Peyer's patch (tissue), 4 donors: Measurements from ENCODE around the gene SLC11A1. TPM values are rescaled to one million over a fixed set of nuclear protein-coding genes. Genes with fewer than 3 reads are reported as not detected.

Source experiments
- DNase-seq, 3 donors: peaks; one replicate each; pipeline ENCODE4 v3.0.0-alpha.2; 2017 to 2019
- H3K27ac ChIP-seq, 4 donors: fragments of 200-600 bp; sonication (generic); one replicate each; pipeline ENCODE4 v1.5.1; 2016 to 2019
- H3K27me3 ChIP-seq, 2 donors: fragments of 200-600 bp; sonication (generic); one replicate each; pipeline ENCODE4 v1.5.1; 2019
- H3K36me3 ChIP-seq, 3 donors: fragments of 200-600 bp; sonication (generic); one replicate each; pipeline ENCODE4 v1.5.1; 2016 to 2019
- H3K4me1 ChIP-seq, 4 donors: fragments of 200-600 bp; sonication (generic); one replicate each; pipeline ENCODE4 v1.5.1; 2016 to 2019
- H3K4me3 ChIP-seq, 4 donors: fragments of 200-600 bp; sonication (generic); 1 replicate in 3 of 4; 2 replicates in 1 of 4; pipeline ENCODE4 v1.5.1; 2016 to 2019; ENCODE audit warnings: mild to moderate bottlenecking in 1 of 4
- H3K9me3 ChIP-seq, 4 donors: fragments of 200-600 bp; sonication (generic); one replicate each; pipeline ENCODE4 v1.5.1; 2016 to 2019; ENCODE audit warnings: mild to moderate bottlenecking in 1 of 4
- POLR2A ChIP-seq, 2 donors: fragments of 450-650 bp; IDR thresholded peaks; one replicate each; pipeline ENCODE4 v1.5.1; 2017; ENCODE audit warnings: antibody characterized with exemption in 2 of 2, mild to moderate bottlenecking in 2 of 2, moderate library complexity in 2 of 2
- total RNA-seq, 4 donors: library from RNA; depleted of rRNA; stranded (reverse); fragments of >200 nt; gene quantifications; one replicate each; pipeline ENCODE4 v1.1.0, GENCODE V29; 2016
- TF ChIP-seq, protein P1 (sequence below), 6 experiments: fragments of 450-650 bp in 4 of 6; fragments of 200-600 bp in 2 of 6; sonication (generic) in 1 of 6; IDR thresholded peaks; one replicate each; pipeline ENCODE4 v1.5.1; 2017 to 2019; ENCODE audit warnings: antibody characterized with exemption in 6 of 6, mild to moderate bottlenecking in 3 of 6, moderate library complexity in 1 of 6

The SLC11A1 gene
- total RNA-seq, 4 donors from 2014 or later, result 2.8 to 21.5 (median 8.6) TPM

DNA sequence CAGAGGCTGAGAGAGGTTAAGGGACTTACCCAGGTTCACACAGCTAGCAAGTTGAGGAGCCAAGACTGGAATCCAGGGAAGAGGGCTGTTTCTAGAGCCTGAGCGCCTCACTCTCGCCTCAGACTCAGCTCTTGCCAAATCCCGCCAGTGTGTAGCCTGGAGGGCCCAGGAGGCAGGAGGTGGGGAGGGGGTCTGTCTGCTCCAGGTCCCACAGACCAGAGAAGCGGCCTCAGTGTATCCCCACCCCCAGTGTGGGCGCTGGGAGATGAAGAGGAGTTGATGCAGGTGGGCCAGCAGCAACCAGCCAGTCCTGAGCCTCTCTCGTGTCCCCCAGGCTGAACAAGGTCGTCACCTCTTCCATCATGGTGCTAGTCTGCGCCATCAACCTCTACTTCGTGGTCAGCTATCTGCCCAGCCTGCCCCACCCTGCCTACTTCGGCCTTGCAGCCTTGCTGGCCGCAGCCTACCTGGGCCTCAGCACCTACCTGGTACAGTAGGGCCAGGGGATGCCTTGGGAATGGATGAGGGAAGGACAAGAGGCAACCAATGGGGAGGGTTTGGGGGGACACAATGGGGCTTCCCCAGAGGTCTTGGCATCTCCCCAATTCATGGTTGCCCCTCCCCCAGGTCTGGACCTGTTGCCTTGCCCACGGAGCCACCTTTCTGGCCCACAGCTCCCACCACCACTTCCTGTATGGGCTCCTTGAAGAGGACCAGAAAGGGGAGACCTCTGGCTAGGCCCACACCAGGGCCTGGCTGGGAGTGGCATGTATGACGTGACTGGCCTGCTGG lies 12.4 kb downstream of the SLC11A1 start:
- DNase-seq, result peak in 1 of 3 donors; percentile 50
- no peak overlapping the region for H3K4me3 ChIP-seq
- H3K4me1 ChIP-seq, result peaks cover 0 to 19% (median 13%) of the 10 kb centered on the region in 4 donors
- no peaks in the 10 kb centered on the region for H3K9me3 ChIP-seq
- no peaks in the 10 kb centered on the region for H3K36me3 ChIP-seq
- no peak overlapping the region for H3K27ac ChIP-seq
- no peaks in the 10 kb centered on the region for H3K27me3 ChIP-seq
- TF ChIP-seq, protein P1, sequence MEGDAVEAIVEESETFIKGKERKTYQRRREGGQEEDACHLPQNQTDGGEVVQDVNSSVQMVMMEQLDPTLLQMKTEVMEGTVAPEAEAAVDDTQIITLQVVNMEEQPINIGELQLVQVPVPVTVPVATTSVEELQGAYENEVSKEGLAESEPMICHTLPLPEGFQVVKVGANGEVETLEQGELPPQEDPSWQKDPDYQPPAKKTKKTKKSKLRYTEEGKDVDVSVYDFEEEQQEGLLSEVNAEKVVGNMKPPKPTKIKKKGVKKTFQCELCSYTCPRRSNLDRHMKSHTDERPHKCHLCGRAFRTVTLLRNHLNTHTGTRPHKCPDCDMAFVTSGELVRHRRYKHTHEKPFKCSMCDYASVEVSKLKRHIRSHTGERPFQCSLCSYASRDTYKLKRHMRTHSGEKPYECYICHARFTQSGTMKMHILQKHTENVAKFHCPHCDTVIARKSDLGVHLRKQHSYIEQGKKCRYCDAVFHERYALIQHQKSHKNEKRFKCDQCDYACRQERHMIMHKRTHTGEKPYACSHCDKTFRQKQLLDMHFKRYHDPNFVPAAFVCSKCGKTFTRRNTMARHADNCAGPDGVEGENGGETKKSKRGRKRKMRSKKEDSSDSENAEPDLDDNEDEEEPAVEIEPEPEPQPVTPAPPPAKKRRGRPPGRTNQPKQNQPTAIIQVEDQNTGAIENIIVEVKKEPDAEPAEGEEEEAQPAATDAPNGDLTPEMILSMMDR (IDR thresholded peaks at IDR 0.05), result no peak
- no peak for TF ChIP-seq POLR2A (IDR thresholded peaks at IDR 0.05)

DNA sequence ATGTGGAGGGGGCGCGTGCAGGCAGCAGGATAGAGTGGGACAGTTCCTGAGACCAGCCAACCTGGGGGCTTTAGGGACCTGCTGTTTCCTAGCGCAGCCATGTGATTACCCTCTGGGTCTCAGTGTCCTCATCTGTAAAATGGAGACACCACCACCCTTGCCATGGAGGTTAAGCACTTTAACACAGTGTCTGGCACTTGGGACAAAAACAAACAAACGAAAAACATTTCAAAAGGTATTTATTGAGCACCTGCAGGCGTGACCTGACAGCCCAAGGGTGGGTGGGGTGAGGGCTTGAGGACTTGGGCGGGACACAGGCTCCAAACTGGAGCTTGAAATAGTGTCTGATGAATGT lies 13.0 kb downstream of the SLC11A1 start:
- Histone ChIP-seq H3K9me3 (no peaks in the 10 kb centered on the region), H3K27me3 (no peaks in the 10 kb centered on the region), H3K36me3 (no peaks in the 10 kb centered on the region), H3K4me1 (peaks cover 0 to 19% (median 13%) of the 10 kb centered on the region in 4 donors), H3K27ac (peak overlapping the region in 1 of 4 donors; percentile 99), H3K4me3 (no peak overlapping the region)
- TF ChIP-seq, protein P1 (IDR thresholded peaks at IDR 0.05), result no peak
- TF ChIP-seq POLR2A (IDR thresholded peaks at IDR 0.05), result no peak
- DNase-seq, result no peak

- Histone ChIP-seq H3K36me3 (no peaks in the 10 kb centered on the region), H3K9me3 (no peaks in the 10 kb centered on the region), H3K4me1 (peaks cover 0 to 19% (median 13%) of the 10 kb centered on the region in 4 donors), H3K27ac (peak overlapping the region; percentile 95 to 99 (median 98)), H3K4me3 (peak overlapping the region; percentile 57 to 97 (median 82)), H3K27me3 (no peaks in the 10 kb centered on the region)
- TF ChIP-seq, protein P1 (IDR thresholded peaks at IDR 0.05), result no peak
- no peak for TF ChIP-seq POLR2A (IDR thresholded peaks at IDR 0.05)
- DNase-seq, result no peak
These were observed 13.4 kb downstream of the SLC11A1 start for GRCh38 chr2:218395456-218395825.

DNA sequence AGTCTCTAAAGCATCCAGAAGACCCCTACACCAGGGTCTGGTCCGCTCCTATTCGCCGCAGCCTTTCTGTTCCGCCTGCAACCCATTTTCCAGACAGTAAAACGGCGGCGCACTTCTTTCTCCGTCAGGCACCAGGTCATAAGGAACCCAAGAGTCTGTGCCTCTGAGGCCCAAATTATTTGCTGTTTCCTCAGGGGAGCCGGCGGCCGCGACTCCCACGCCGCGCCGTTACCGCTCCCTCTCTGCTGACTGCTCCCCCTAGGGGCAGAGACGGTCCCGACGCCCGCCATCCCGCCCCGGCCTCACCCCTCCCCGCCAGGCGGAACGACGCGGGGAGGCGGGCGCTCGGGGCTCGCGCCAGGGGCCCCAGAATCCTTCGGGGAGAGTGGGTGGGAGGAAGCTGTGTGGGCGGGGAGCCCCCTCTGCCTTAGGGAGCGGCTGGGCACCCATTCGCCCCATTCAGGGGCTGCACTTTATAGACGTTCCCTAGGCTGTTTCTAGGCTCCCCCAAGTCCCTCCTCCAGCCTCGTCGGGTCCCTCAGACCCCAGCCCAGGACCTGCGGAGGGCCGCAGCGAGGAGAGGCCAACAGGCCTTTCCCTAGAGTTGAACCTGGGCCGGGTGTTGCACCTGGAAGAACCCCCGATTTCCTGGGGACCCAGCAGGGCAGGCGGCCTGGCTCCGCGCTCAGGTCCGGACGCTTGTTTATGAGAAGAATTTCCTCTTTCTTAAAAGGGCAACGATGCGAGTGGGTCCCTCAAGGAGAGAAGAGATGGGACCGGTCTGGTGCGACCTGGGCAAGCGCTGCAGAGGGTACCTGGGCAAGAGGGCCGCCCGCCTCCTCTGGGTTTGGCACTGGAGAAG lies 14.0 kb downstream of the SLC11A1 start:
- Histone ChIP-seq H3K36me3 (no peaks in the 10 kb centered on the region), H3K27ac (peak overlapping the region; percentile 95 to 99 (median 98)), H3K4me1 (peaks cover 0 to 22% (median 14%) of the 10 kb centered on the region in 4 donors), H3K4me3 (peak overlapping the region; percentile 57 to 97 (median 82)), H3K9me3 (no peaks in the 10 kb centered on the region), H3K27me3 (no peaks in the 10 kb centered on the region)
- DNase-seq, result peak; percentile 88 to 96 (median 94)
- peak; percentile 7 to 51 for TF ChIP-seq POLR2A (IDR thresholded peaks at IDR 0.05)
- TF ChIP-seq, protein P1 (IDR thresholded peaks at IDR 0.05), result peak; percentile 94 to 97 (median 96)

- peak; percentile 82 to 93 (median 87) for DNase-seq
- H3K4me3 ChIP-seq, result peak overlapping the region; percentile 57 to 97 (median 82)
These were observed 14.8 kb downstream of the SLC11A1 start for GRCh38 chr2:218396688-218397462.

More at GRCh38 chr2:218396688-218397462, 14.8 kb downstream of the SLC11A1 start:
- Histone ChIP-seq H3K27ac (peak overlapping the region; percentile 95 to 99 (median 98)), H3K9me3 (no peaks in the 10 kb centered on the region), H3K36me3 (peaks cover 0 to 7% (median 0%) of the 10 kb centered on the region in 3 donors), H3K4me1 (peaks cover 0 to 30% (median 21%) of the 10 kb centered on the region in 4 donors), H3K27me3 (no peaks in the 10 kb centered on the region)
- TF ChIP-seq, protein P1 (IDR thresholded peaks at IDR 0.05), result no peak
- peak in 1 of 2 donors; percentile 25 for TF ChIP-seq POLR2A (IDR thresholded peaks at IDR 0.05)
